Measurements from ENCODE around the gene ATP8A2.

DNA sequence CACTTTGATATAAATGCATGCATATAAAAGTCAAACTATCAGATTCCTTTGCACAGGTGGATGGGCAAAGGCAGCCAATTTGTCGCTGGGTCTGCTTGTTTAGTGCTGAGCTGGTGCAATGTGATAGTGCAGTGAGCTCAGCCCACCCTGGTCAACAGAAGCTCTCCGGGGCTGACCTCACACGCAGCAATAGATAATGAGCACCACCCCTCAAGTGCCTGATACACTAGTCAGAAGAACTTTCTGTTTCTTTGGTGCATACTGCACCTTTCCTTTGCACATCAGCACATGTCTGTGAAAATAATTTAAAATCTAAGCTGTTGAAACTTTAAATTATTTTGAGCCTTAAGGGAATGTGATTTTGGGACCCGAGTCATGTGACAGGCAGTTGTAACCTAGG, 20.2 kb downstream of the ATP8A2 start:
- TF ChIP-seq, protein P1, sequence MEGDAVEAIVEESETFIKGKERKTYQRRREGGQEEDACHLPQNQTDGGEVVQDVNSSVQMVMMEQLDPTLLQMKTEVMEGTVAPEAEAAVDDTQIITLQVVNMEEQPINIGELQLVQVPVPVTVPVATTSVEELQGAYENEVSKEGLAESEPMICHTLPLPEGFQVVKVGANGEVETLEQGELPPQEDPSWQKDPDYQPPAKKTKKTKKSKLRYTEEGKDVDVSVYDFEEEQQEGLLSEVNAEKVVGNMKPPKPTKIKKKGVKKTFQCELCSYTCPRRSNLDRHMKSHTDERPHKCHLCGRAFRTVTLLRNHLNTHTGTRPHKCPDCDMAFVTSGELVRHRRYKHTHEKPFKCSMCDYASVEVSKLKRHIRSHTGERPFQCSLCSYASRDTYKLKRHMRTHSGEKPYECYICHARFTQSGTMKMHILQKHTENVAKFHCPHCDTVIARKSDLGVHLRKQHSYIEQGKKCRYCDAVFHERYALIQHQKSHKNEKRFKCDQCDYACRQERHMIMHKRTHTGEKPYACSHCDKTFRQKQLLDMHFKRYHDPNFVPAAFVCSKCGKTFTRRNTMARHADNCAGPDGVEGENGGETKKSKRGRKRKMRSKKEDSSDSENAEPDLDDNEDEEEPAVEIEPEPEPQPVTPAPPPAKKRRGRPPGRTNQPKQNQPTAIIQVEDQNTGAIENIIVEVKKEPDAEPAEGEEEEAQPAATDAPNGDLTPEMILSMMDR (conservative IDR thresholded peaks at IDR 0.05; ENCODE audit: low read length) = no peak
- no peak for TF ChIP-seq EZH2phosphoT487 (IDR thresholded peaks at IDR 0.05; ENCODE audit: borderline replicate concordance, low read depth, low read length)

All from OCI-LY7 (cell line).